HG03457 (cell line): ENCODE data around the gene FXYD5.
"Not testable (repeated sequence)": the region's sequence is repeated elsewhere in the genome, so short reads cannot be mapped to it uniquely, and the experiment has no call there.

Experiments used
- ATAC-seq: cut with Tn5 transposase; IDR thresholded peaks from one replicate; pipeline ENCODE4 v1.9.1; 2021; ENCODE audit warnings: moderate number of reproducible peaks; ENCODE audit not compliant: unreplicated experiment

The FXYD5 gene

DNA sequence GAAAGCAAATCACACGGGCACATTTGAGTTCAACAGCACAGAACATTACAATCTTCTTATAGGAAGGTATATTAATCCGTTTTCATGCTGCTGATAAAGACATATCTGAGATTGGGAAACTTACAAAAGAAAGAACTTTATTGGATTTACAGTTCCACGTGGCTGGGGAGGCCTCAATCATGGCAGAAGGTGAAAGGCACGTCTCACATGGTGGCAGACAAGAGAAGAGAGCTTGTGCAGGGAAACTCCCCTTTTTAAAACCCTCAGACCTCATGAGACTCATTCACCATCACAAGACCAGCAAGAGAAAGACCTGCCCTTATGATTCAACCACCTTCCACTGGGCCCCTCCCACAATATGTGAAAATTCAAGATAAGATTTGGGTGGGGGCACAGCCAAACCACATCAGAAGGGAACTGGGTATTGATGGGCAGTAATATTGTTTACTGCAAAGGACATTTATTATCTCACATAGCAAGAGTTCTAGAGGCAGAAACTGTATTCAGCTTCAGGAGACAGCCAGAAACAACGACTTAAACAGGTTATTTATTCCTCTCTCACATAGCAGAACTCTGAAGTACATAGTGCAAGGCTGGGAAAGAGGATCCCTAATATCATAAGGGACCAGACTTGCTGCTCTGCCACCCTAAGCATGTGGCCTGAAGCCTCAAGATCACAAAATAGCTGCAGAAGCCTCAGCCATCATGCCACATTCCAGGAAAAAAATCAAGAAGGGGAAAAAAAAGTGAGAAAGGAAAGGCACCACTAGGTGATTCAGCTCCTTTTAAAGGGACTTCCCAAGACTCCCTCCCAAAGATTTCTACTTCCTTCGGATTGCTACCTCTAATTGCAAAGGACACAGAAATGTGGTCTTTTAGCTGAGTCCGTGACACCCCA, 23.1 kb downstream of the FXYD5 start:
- ATAC-seq: no peak

DNA sequence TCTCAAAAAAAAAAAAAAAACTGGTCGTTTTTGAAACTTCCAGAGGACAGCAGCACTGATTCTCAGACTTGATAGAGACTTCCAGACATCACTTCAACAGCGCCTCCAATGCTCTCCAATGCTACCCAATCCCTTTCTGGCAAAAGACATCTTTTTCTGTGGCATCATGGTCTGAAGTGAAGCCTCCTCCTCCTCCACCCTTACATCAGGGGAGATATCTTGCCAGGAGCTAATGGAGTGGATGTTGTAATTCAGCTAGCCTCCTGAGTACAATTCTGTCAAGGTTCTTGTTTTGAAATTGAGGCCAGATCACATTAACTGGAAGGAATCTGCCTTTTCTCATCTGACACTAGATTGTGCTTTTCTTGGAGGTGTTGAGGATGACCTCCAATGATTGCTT, 24.2 kb downstream of the FXYD5 start:
- ATAC-seq: no peak

DNA sequence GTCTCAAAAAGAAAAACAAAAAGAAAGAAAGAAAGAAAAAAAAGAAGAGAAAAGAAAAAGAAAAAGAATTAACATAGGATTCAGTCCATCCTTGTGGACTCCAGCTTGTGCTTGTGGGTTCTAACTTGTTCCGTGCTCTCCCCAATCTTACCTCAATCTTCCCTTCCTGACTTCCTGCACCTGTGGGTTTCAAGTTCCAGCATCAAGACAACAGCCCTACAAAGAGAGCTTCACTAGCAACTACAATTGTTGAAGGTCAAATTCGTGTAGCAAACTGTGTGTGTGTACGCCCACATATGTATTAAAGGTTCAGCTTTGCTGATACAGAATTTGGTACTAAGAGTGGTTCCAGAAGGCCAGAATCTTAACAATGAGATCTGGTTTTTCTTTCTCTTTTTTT, 25.3 kb downstream of the FXYD5 start:
- ATAC-seq: no peak

DNA sequence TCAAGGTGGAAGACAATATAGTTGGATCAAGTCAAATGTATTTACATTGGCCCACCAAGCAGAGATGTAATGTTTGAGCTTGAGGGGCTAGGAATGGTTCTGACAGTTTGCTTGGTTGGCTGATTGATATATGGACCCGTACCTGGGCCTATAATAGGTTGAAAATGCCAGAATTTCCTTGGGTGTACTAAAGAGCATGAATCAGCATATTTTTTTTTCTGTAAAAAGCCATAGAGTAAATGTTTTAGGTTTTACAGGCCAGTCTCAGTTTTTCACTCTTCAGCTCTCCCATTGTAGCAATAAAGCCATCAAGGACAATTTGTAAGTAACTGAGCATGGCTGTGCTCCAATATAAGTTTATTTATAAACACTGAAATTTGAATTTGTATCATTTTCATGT, 26.9 kb downstream of the FXYD5 start:
- no peak for ATAC-seq

DNA sequence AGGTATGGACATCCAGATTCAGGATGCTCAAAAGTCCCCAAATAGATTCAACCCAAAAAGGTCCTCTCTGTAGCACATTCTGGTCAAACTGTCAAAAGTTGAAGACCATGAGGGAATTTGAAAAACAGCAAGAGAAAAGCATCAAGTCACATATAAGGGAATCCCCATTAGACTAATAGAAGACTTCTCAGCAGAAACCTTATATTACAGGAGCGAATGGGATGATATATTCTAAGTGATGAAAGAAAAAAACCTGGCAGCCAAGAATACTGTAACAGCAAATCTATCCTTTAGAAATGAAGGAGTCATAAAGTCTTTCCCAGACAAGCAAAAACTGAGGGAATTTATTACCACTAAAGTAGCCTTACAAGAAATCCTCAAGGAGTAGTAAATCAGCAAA, 29.7 kb downstream of the FXYD5 start:
- ATAC-seq: no peak

DNA sequence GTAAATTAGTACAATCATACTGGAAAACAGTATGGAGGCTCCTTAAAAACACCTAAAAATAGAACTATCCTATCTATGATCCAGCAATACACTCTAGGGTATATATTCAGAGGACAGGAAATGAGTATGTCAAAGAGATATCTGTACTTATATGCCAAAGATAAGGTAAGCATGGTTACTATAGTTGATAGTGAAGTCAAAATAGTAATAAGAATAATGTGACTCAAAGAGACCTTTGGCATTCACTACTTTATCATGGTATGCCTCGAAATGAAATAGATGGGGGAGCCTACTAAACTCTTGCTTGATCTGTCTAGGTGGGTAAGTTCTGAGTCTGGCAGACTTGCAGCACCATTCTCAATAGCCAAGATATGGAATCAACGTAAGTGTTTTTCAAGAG, 30.3 kb downstream of the FXYD5 start:
- no peak for ATAC-seq

DNA sequence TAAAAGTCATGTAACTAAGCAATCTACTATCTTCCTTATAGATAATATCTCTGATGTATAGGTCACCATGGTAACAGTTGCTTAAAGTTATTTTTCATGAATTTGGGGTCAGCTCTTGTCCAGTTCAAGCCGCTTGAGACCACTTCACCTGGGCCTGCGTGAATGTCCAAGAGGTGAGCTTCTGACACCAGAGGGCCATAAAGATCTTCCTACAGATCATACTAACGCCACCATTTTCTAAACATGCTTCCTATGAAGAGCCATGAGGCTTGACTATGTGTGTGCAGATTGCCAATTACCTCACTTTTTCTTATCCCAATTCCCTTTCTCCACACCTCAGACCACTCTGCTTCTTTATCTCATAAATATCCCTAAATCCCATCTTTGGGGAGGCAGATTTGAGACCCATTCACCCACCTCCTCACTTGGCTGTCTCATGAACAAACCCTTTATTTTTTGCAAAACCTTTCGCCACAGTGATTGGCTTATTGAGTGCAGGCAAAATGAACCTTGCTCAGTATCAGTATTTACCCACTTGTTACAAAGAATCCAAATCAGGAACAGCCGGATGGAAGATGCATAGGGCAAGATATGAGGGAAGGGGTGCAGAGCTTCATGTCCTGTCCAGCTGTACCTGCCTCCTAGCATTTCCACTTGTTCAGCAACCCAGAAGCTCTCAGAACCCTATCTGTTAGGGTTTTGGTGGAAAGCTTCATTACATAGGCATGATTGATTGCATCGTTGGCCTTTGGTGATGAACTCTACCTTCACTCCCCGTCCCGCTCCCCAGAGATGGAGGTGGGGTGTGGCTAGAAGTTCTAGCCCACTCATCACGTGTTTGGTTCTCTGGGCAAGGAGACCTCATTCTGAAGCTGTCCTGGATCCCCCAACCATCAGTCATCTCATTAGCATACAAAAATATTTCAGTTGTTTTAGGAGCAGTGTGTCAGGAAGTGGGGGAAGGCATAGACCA, 39.8 kb downstream of the FXYD5 start:
- no peak for ATAC-seq

DNA sequence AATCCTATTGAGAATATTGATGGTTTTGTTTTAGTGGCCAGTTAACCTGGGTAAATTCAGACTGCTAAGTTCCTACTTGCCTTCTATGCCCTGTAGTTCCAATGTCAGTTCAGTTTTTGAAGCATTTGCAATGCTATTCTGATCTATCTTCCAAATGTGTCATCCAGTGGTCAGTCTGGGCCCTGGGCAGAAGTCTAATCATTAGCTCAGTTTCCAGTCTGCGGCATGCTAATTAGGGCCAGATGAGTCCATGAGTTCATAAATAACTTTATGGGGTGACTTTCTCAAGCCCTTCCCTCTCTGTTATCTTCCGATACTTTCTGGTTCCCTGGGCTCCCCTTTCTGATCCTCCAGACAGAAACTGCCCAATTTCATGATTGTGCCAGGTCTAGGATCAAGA, 41.3 kb downstream of the FXYD5 start:
- ATAC-seq: no peak

DNA sequence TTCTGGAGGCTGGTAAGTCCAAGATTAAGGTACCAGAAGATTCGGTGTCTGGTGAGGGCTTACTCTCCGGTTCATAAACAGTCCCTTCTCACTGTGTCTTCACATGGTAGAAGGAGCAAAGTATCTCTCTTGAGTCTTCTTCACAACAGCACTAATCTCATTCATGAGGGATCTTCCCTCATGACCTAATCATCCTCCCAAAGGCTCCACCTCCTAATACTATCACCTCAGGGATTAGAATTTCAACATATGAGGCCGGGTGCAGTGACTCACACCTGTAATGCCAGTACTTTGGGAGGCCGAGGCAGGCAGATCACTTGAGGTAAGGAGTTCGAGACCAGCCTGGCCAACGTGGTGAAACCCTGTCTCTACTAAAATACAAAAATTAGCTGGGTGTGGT, 42.3 kb downstream of the FXYD5 start:
- ATAC-seq: not testable (repeated sequence)

DNA sequence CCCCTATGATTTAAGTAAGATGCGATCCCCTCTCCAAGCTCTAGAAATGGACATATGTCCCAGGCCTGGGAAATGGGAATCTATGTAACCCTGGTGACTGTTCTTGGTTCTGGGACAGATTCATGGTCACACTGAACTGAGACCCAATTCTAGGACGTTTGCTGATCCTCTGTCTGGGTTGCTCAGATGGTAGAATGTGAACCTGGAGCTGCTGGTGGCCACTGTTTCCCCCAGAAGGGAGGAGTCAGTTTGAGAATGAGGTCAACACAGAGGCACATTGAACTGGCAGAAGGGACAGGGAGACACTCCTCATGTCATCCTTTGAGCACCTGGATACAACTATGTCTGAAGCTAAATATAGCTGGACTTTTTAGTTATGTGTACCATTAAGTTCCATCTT, 44.9 kb downstream of the FXYD5 start:
- no peak for ATAC-seq

DNA sequence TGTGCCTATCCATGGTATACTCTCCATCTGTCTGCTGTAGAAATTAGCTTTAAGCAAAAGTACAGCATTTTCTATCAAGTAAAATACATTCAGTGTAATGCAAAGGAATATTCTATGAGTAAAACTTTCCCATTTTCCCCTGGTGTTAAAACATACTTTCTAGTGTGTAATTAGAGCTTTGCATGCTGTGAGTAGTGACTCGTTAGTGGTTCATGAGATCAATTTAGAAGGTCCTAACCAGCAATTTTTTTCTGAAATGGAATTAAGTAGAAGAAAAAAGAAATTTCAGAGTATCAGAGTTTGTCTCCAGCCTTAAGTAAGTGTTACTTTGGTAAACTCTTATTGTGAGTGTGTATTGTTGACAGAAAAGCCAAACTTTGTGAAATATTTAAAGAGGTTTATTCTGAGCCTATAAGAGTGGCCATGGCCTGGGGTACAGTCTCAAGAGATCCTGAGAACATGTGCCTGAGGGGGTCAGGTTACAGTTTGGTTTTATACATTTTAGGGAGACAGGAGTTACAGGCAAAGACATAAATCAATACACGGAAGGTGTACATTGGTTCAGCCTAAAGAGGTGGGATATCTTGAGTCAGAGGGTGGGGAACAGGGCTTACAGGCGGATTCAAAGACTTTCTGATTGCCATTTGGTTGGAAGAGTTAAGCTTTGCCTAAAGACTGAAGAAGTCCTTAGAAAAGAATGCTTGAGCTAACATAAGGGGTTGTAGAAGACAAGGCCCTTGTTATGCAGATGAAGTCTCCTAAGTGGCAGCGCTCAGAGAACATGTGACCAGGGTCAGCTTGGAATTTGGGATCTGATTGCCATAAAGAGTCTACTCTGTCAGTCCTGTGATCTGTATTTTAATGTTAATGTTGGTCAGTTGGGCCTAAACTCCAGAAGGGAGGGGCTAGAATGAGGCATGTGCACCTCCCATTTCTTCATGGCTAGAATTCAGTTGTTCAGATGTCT, 48.5 kb downstream of the FXYD5 start:
- ATAC-seq: no peak

DNA sequence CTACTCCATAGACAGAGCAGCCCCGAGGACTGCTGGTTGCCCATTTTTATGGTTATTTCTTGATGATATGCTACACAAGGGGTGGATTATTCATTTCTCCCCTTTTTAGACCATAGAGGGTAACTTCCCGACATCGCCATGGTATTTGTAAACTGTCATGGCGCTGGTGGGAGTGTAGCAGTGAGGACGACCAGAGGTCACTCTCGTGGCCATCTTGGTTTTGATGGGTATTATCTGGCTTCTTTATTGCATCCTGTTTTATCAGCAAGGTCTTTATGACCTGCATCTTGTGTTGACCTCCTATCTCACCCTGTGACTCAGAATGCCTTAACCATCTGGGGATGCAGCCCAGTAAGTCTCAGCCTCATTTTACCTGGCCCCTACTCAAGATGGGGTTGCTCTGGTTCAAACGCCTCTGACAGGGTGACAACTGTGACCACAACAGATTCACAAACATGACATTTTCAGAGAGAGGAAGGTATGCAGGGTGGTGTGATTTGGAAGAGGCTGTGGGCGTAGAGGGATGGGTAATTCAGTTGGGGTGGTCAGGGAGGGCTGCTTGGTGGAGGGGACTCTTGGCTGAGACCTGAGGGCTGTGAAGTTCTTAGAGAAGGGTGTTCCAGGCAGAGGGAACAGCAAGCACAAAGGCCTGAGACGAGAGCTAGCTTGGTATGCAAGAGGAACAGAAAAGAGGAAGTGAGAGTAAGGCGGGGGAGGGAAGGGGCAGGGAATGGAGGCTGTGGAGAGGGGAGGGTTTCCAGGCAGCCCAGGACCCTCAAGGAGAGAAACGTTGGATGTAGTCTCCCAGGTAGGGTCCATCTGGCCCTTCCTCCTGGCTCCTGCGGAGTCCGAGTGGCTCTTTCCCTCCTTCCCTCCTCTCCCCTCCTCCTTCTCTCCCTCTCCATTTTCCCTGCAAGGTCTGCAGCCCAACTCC, 50.5 kb downstream of the FXYD5 start:
- ATAC-seq: no peak

DNA sequence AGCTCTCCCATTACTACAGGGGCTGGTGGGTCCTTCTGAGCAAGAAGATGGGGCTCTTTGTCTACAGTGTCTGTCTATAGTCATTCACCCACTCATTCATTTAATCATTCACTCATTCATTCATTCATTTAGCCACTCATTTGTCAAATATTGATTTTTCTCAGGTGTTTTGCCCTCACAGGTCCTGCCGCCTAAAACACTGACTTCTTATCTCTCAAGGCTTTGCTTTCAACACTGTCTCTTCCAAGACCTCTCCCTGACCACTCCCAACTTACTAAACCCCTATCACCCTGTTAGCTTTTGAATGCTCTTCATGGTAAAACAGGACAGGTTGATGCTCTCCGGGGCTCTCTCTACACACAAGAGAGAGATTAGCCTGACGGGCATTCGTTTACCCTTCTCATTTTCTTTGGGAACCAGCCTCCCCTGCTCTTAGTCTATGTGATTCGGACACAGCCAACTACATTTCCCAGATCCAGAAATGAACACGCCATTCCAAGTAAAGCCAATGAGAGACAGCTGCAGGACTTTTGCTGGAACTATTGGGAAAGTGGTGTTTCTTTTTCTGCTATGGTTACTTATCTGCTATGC, 51.3 kb downstream of the FXYD5 start:
- no peak for ATAC-seq

DNA sequence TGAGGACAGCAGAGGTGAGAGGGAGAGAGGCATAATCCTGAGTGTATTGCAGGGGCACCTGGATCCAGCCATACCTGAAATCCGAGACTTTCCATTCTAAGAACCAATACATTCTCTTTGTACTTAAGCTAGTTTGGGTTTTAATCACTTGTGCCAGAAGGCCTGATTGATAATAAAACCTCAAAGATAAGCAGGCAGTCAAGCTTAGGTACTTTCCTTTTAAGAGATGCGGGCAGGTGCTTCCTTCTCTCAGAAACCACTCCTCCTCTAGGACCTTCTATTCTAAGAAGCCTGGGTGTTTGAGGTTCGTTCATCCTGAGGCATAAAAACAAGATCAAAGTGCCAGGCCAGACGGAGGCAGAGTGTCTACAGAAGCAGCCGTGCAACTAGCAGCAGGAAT, 51.8 kb downstream of the FXYD5 start:
- ATAC-seq: no peak

DNA sequence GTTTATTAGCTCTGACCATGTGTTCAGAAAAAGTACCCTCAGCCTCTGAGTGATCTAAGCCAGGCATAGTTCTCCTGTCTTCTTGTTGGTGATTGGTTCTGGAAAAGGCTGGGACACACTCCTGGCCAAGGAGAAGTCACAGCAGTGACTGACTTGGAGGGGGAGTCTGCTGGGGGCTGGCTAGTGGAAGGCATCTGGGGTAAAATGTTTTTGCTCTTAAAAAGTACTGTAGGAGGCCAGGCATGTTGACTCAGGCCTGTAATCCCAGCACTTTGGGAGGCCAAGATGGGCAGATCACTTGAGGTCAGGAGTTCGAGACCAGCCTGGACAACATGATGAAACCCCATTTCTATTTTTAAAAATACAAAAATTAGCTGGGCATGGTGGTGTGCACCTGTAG, 52.3 kb downstream of the FXYD5 start:
- no peak for ATAC-seq

DNA sequence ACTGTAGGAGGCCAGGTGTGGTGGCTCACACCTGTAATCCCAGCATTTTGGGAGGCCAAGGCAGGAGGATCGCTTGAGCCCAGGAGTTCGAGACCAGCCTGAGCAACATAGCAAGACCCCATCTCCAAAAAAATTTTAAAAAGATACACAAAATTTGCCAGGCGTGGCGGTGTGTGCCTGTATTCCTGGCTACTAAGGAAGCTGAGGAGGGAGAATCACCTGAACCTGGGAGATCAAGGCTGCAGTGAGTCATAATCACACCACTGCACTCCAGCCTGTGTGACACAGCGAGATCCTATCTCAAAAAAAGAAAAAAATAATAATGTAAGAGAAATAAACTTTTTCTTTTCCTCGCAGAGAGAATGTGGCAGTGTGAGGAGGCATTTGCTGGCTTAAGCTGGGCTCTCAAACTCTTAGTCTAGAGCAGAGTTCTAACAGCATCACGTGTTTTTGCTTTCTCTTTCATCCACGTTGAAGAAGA, 52.9 kb downstream of the FXYD5 start:
- ATAC-seq: no peak

DNA sequence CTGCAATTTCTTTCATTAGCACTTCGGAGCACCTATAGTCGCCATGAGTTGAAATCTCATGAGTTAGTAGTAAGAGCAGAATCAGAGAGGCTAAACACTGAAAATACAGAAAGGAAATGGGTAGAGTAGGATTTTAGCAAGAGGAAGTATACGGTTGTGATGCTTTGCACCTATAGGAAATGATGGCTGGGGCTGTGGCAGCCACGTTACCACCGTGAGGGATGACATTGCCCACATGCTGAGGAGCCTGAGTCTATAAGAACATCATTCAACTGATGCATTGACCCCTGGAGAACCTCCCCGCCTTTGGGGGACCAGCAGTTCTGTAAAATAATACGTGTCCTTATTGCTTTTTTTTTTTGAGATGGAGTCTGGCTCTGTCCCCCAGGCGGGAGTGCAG, 53.6 kb downstream of the FXYD5 start:
- no peak for ATAC-seq

DNA sequence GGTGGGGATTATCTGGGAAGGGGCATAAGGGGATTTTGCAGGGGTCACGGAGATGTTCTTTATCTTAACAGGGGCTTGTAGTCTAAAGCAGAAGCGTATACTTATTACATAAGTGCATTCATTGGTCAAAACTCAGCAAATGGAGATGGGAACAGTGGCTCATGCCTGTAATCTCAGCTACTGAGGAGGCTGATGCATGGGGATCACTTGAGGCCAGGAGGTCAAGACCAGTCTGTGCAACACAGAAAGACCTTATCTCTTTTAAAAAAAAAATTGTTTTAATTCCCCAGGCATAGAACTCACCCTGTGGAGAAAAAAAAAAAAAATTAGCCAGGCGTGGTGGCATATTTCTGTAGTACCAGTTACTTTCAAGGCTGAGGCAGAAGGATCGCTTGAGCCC, 55.1 kb downstream of the FXYD5 start:
- no peak for ATAC-seq
